SK-N-SH (cell line): Measurements from ENCODE around the gene COL12A1. TPM values are rescaled to one million over a fixed set of nuclear protein-coding genes. Genes with fewer than 3 reads are reported as not detected.

Experiments used
- CTCF ChIA-PET: fragments of 300-600, 350-600 bp; formaldehyde crosslinking; extraction: SDS; loops from one replicate; lab custom pipeline; 2021; lab: Yijun Ruan, JAX
- POLR2A ChIA-PET: fragments of 350-600 bp; sonication (Branson Sonifier 250); formaldehyde crosslinking; extraction: SDS; loops from one replicate; lab custom pipeline; 2020; ENCODE audit warnings: antibody characterized with exemption, inconsistent platforms; lab: Yijun Ruan, JAX
- DNase-seq: peaks from one replicate; pipeline ENCODE4 v3.0.0; 2012
- H2AFZ ChIP-seq: fragments of 200-600 bp; sonication (generic); 2 replicates; pipeline ENCODE4 v1.8.1; 2016; ENCODE audit warnings: antibody characterized with exemption, mild to moderate bottlenecking, low read depth
- H3F3A ChIP-seq: fragments of 200-600 bp; sonication (generic); replicated peaks from 2 replicates; pipeline ENCODE3; 2016; ENCODE audit warnings: antibody characterized with exemption, mild to moderate bottlenecking; ENCODE audit not compliant: insufficient read depth
- H3K27ac ChIP-seq, 2 experiments: fragments of 200-500 bp in 1 of 2; fragments of 200-600 bp in 1 of 2; sonication (Bioruptor generic) in 1 of 2; sonication (generic), shearing (Covaris generic) in 1 of 2; 2 replicates each; pipeline versions ENCODE4 v1.5.1 to v1.6.1; 2014 to 2016; ENCODE audit warnings: low read depth in 2 of 2, inconsistent platforms in 1 of 2, low read length in 1 of 2, mild to moderate bottlenecking in 1 of 2, mixed read lengths in 1 of 2
- H3K27me3 ChIP-seq: fragments of 200-600 bp; sonication (generic), shearing (Covaris generic); 2 replicates; pipeline ENCODE4 v1.6.1; 2016; ENCODE audit warnings: mixed run types; ENCODE audit not compliant: insufficient read depth
- H3K36me3 ChIP-seq, 2 experiments: fragments of 200-500 bp in 1 of 2; fragments of 200-600 bp in 1 of 2; sonication (Bioruptor generic) in 1 of 2; sonication (generic) in 1 of 2; replicated peaks in 1 of 2; 2 replicates each; pipeline versions ENCODE3 to v1.5.1; 2014 to 2016; ENCODE audit warnings: low read length in 1 of 2, mild to moderate bottlenecking in 1 of 2; ENCODE audit not compliant: insufficient read depth in 2 of 2, control insufficient read depth in 1 of 2
- H3K4me1 ChIP-seq, 2 experiments: fragments of 200-500 bp in 1 of 2; fragments of 200-600 bp in 1 of 2; sonication (Bioruptor generic) in 1 of 2; sonication (generic), shearing (Covaris generic) in 1 of 2; 2 replicates each; pipeline versions ENCODE4 v1.5.1 to v1.6.1; 2014 to 2016; ENCODE audit warnings: low read depth in 1 of 2, low read length in 1 of 2, mixed run types in 1 of 2; ENCODE audit not compliant: insufficient read depth in 2 of 2, control insufficient read depth in 1 of 2
- H3K4me2 ChIP-seq: fragments of 200-600 bp; sonication (generic), shearing (Covaris generic); 2 replicates; pipeline ENCODE4 v1.6.1; 2017; ENCODE audit warnings: mixed run types
- H3K4me3 ChIP-seq, 2 experiments: fragments of 200-500 bp in 1 of 2; fragments of 200-600 bp in 1 of 2; sonication (Bioruptor generic) in 1 of 2; sonication (generic), shearing (Covaris generic) in 1 of 2; 2 replicates each; pipeline versions ENCODE4 v1.5.1 to v1.8.1; 2014 to 2016; ENCODE audit warnings: low read depth in 2 of 2, inconsistent platforms in 1 of 2, low read length in 1 of 2, mild to moderate bottlenecking in 1 of 2, mixed read lengths in 1 of 2, moderate library complexity in 1 of 2
- H3K79me2 ChIP-seq: fragments of 200-600 bp; sonication (generic); 2 replicates; pipeline ENCODE4 v1.8.1; 2017; ENCODE audit warnings: mild to moderate bottlenecking; ENCODE audit not compliant: insufficient read depth
- H3K9ac ChIP-seq: fragments of 200-600 bp; sonication (generic); 2 replicates; pipeline ENCODE4 v1.6.1; 2017; ENCODE audit warnings: mixed run types
- H3K9me2 ChIP-seq: fragments of 200-600 bp; sonication (generic); 2 replicates; pipeline ENCODE4 v1.6.1; 2017; ENCODE audit warnings: mixed run types
- H3K9me3 ChIP-seq: fragments of 200-600 bp; sonication (generic); 2 replicates; pipeline ENCODE4 v1.6.1; 2017; ENCODE audit warnings: mixed run types, mild to moderate bottlenecking, moderate library complexity
- H4K20me1 ChIP-seq: fragments of 200-600 bp; sonication (generic); 2 replicates; pipeline ENCODE4 v1.6.1; 2017; ENCODE audit warnings: mild to moderate bottlenecking, mixed run types; ENCODE audit not compliant: insufficient read depth
- FOSL2 ChIP-seq: IDR thresholded peaks from 2 replicates; pipeline ENCODE4 v1.4.0; 2012; ENCODE audit warnings: low read depth, mild to moderate bottlenecking, moderate library complexity, borderline replicate concordance
- FOXM1 ChIP-seq: IDR thresholded peaks from 2 replicates; pipeline ENCODE4 v1.4.0; 2012; ENCODE audit warnings: low read depth, mild to moderate bottlenecking
- GABPA ChIP-seq: IDR thresholded peaks from 2 replicates; pipeline ENCODE4 v1.4.0; 2012; ENCODE audit warnings: low read depth, mild to moderate bottlenecking
- GATA2 ChIP-seq: sonication (generic); formaldehyde crosslinking; IDR thresholded peaks from 2 replicates; pipeline ENCODE4 v1.5.0; 2020; ENCODE audit warnings: mild to moderate bottlenecking, missing genetic modification reagents
- MEF2A ChIP-seq: IDR thresholded peaks from 2 replicates; pipeline ENCODE4 v1.4.0; 2012; ENCODE audit warnings: low read depth, borderline replicate concordance
- NFIC ChIP-seq: IDR thresholded peaks from 2 replicates; pipeline ENCODE4 v1.4.0; 2012; ENCODE audit warnings: borderline replicate concordance
- POLR2AphosphoS5 ChIP-seq: IDR thresholded peaks from 2 replicates; pipeline ENCODE4 v1.6.1; 2012; ENCODE audit warnings: low read depth, low read length
- REST ChIP-seq: IDR thresholded peaks from 2 replicates; pipeline ENCODE4 v1.6.1; 2012; ENCODE audit warnings: mild to moderate bottlenecking, low read depth, low read length, moderate library complexity
- SIN3A ChIP-seq: IDR thresholded peaks from 2 replicates; pipeline ENCODE4 v1.6.1; 2012; ENCODE audit warnings: low read depth, mild to moderate bottlenecking, low read length, moderate library complexity, borderline replicate concordance
- SMC3 ChIP-seq: IDR thresholded peaks from 2 replicates; pipeline ENCODE4 v1.6.1; 2012; ENCODE audit warnings: low read depth, low read length, improper control_type of control experiment
- ZBTB33 ChIP-seq: IDR thresholded peaks from 2 replicates; pipeline ENCODE4 v1.4.0; 2012; ENCODE audit warnings: low read depth, borderline replicate concordance
- WGBS: methylation state at CpG from one replicate; pipeline ENCODE4 v1.1.6; 2017; ENCODE audit warnings: low lambda C conversion rate; 5-methylcytosine and 5-hydroxymethylcytosine counted together
- polyA plus RNA-seq, 3 experiments: library from polyadenylated mRNA; depleted of rRNA; stranded (reverse); fragments of >200 nt; gene quantifications; 2 replicates each; pipeline ENCODE4 v1.2.3, GENCODE V29; 2012

Gene COL12A1
- polyA plus RNA-seq, 1 of the 3 experiments (the other 2 are of a cell fraction) = 0.03 TPM

- no peak for TF ChIP-seq NFIC
- no peak for TF ChIP-seq MEF2A
- no peak for TF ChIP-seq FOXM1
- TF ChIP-seq FOSL2 = no peak
These were observed 17.6 kb upstream of the COL12A1 start (continued) for GRCh38 chr6:75223428-75223827.

GRCh38 chr6:75222261-75222660, 16.4 kb upstream of the COL12A1 start:
- Histone ChIP-seq H3K9me2 (no peaks in the 10 kb centered on the region), H3K27me3 (no peaks in the 10 kb centered on the region), H3K9me3 (no peaks in the 10 kb centered on the region; the same call in 1 of the 2 replicates), H3K4me3 (no peak overlapping the region), H3K36me3 (no peaks in the 10 kb centered on the region), H3K4me1 (no peaks in the 10 kb centered on the region; a peak in 1 of 4 replicates), H4K20me1 (no peaks in the 10 kb centered on the region), H3K27ac (no peak overlapping the region), H2AFZ (no peak overlapping the region), H3K4me2 (no peak overlapping the region)
- DNase-seq = no peak
- POLR2A ChIA-PET = no interaction called here
- CTCF ChIA-PET = interaction anchor here (1.0 to 5.0 kb wide), 2 partner anchors 12 to 18 kb away, joined by 3 to 37 read pairs; no protein-coding TSS in a partner anchor
- TF ChIP-seq ZBTB33 (no peak), SMC3 (no peak), GATA2 (CRISPR knock-in tag) (no peak), SIN3A (no peak), GABPA (no peak), FOSL2 (no peak)
- TF ChIP-seq, all 33 proteins: peak for 0
- H3K79me2 ChIP-seq = no peaks in the 10 kb centered on the region
- no peak overlapping the region for H3K9ac ChIP-seq
- no peaks in the 10 kb centered on the region for H3F3A ChIP-seq

GRCh38 chr6:75221116-75221515, 15.3 kb upstream of the COL12A1 start:
- 33% methylated on average over 4 of the region's 4 CpGs for WGBS
- Histone ChIP-seq H4K20me1 (no peaks in the 10 kb centered on the region), H3K9me3 (no peaks in the 10 kb centered on the region), H3F3A (no peaks in the 10 kb centered on the region), H3K79me2 (no peaks in the 10 kb centered on the region), H3K4me3 (no peak overlapping the region), H3K9me2 (no peaks in the 10 kb centered on the region), H3K36me3 (no peaks in the 10 kb centered on the region), H3K27me3 (no peaks in the 10 kb centered on the region), H3K4me2 (no peak overlapping the region), H3K9ac (no peak overlapping the region), H2AFZ (no peak overlapping the region), H3K27ac (no peak overlapping the region), H3K4me1 (no peaks in the 10 kb centered on the region; a peak in 1 of 4 replicates)
- no peak for DNase-seq
- no peak for TF ChIP-seq POLR2AphosphoS5
- TF ChIP-seq REST = peak; percentile 62; the same call in 1 of the 2 replicates
- ChIA-PET CTCF (interaction anchor here (1.0 to 2.6 kb wide), 2 partner anchors 11 to 16 kb away, joined by 3 to 45 read pairs; no protein-coding TSS in a partner anchor), POLR2A (no interaction called here)
